ENCODE measurements around the gene TEAD3. TPM values are rescaled to one million over a fixed set of nuclear protein-coding genes. Genes with fewer than 3 reads are reported as not detected.

TEAD3 gene
- total RNA-seq, 2 experiments from 2014 or later: not detected

- CTCF ChIA-PET (ENCODE audit: unreplicated experiment): no interaction called here
- Histone ChIP-seq H3K9me2 (ENCODE audit: insufficient read depth, low read length) (no peaks in the 10 kb centered on the region), H3K79me2 (ENCODE audit: insufficient read depth, low read depth, low read length) (no peaks in the 10 kb centered on the region), H3K36me3 (ENCODE audit: insufficient read depth, low read length) (peaks cover 12% of the 10 kb centered on the region), H3K4me3 (ENCODE audit: low read depth, low read length, poor library complexity, severe bottlenecking) (no peak overlapping the region), H3K9me3 (ENCODE audit: low read length) (no peaks in the 10 kb centered on the region), H3K4me2 (ENCODE audit: low read length) (no peak overlapping the region), H3K4me1 (ENCODE audit: insufficient read depth, low read length, poor library complexity, severe bottlenecking) (no peaks in the 10 kb centered on the region), H2AFZ (ENCODE audit: low read length) (no peak overlapping the region), H3K27ac (ENCODE audit: low read depth, low read length, poor library complexity, severe bottlenecking) (no peak overlapping the region), H4K20me1 (ENCODE audit: insufficient read depth, low read length) (no peaks in the 10 kb centered on the region)
- no peak for DNase-seq (ENCODE audit: low spot score)
- TF ChIP-seq CTCF (conservative IDR thresholded peaks at IDR 0.05; ENCODE audit: low read length) (no peak), EZH2phosphoT487 (IDR thresholded peaks at IDR 0.05; ENCODE audit: borderline replicate concordance, low read depth, low read length) (no peak)
- no TSS peak for BruUV-seq (replicated peaks)
- POLR2A ChIA-PET: no interaction called here
- intact Hi-C loops (cut with micrococcal nuclease; ENCODE audit: unreplicated experiment): no loop called here
These were observed 18.6 kb downstream of the TEAD3 start for GRCh38 chr6:35478259-35478658.

- Histone ChIP-seq H3K4me3 (ENCODE audit: low read depth, low read length, poor library complexity, severe bottlenecking) (no peak overlapping the region), H4K20me1 (ENCODE audit: insufficient read depth, low read length) (no peaks in the 10 kb centered on the region), H3K36me3 (ENCODE audit: insufficient read depth, low read length) (peaks cover 17% of the 10 kb centered on the region), H3K9me2 (ENCODE audit: insufficient read depth, low read length) (no peaks in the 10 kb centered on the region), H3K4me1 (ENCODE audit: insufficient read depth, low read length, poor library complexity, severe bottlenecking) (peaks cover under 1% of the 10 kb centered on the region), H3K27ac (ENCODE audit: low read depth, low read length, poor library complexity, severe bottlenecking) (no peak overlapping the region), H3K79me2 (ENCODE audit: insufficient read depth, low read depth, low read length) (no peaks in the 10 kb centered on the region), H3K4me2 (ENCODE audit: low read length) (no peak overlapping the region), H2AFZ (ENCODE audit: low read length) (no peak overlapping the region), H3K9me3 (ENCODE audit: low read length) (no peaks in the 10 kb centered on the region)
- BruUV-seq (replicated peaks): no TSS peak
- DNase-seq (ENCODE audit: low spot score): no peak
- intact Hi-C loops (cut with micrococcal nuclease; ENCODE audit: unreplicated experiment): no loop called here
- ChIA-PET POLR2A (interaction anchor here (0.6 to 1.1 kb wide), 3 partner anchors 20 to 435 kb away, joined by 4 read pairs; no protein-coding TSS in a partner anchor), CTCF (ENCODE audit: unreplicated experiment) (interaction anchor here (0.6 kb wide), 1 partner anchor 75 kb away, joined by 8 read pairs; no protein-coding TSS in a partner anchor)
- TF ChIP-seq CTCF (conservative IDR thresholded peaks at IDR 0.05; ENCODE audit: low read length): no peak
- TF ChIP-seq EZH2phosphoT487 (IDR thresholded peaks at IDR 0.05; ENCODE audit: borderline replicate concordance, low read depth, low read length): no peak
These were observed 19.2 kb downstream of the TEAD3 start for GRCh38 chr6:35477551-35478179.

- peaks cover 6% of the 10 kb centered on the region; the same call in 1 of the 2 replicates for H4K20me1 ChIP-seq (ENCODE audit: insufficient read depth, low read length)
- H3K4me1 ChIP-seq (ENCODE audit: insufficient read depth, low read length, poor library complexity, severe bottlenecking): peaks cover 7% of the 10 kb centered on the region
- no peak overlapping the region for H3K4me2 ChIP-seq (ENCODE audit: low read length)
- H3K9me2 ChIP-seq (ENCODE audit: insufficient read depth, low read length): no peaks in the 10 kb centered on the region
- no peaks in the 10 kb centered on the region; the same call in 1 of the 2 replicates for H3K79me2 ChIP-seq (ENCODE audit: insufficient read depth, low read depth, low read length)
- no peak overlapping the region for H2AFZ ChIP-seq (ENCODE audit: low read length)
- BruUV-seq (replicated peaks): no TSS peak
- no peak overlapping the region for H3K4me3 ChIP-seq (ENCODE audit: low read depth, low read length, poor library complexity, severe bottlenecking)
- H3K27ac ChIP-seq (ENCODE audit: low read depth, low read length, poor library complexity, severe bottlenecking): no peak overlapping the region
- peaks cover 23% of the 10 kb centered on the region for H3K36me3 ChIP-seq (ENCODE audit: insufficient read depth, low read length)
- H3K9me3 ChIP-seq (ENCODE audit: low read length): no peaks in the 10 kb centered on the region
- no peak for TF ChIP-seq CTCF (conservative IDR thresholded peaks at IDR 0.05; ENCODE audit: low read length)
- no peak for TF ChIP-seq EZH2phosphoT487 (IDR thresholded peaks at IDR 0.05; ENCODE audit: borderline replicate concordance, low read depth, low read length)
- intact Hi-C loops (cut with micrococcal nuclease; ENCODE audit: unreplicated experiment): no loop called here
- DNase-seq (ENCODE audit: low spot score): no peak
- POLR2A ChIA-PET: interaction anchor here (0.7 to 1.1 kb wide), 2 partner anchors 21 to 120 kb away, joined by 3 to 4 read pairs; no protein-coding TSS in a partner anchor
- CTCF ChIA-PET (ENCODE audit: unreplicated experiment): interaction anchor here (0.6 kb wide), 1 partner anchor 76 kb away, joined by 8 read pairs; no protein-coding TSS in a partner anchor
These were observed 19.9 kb downstream of the TEAD3 start for GRCh38 chr6:35477028-35477427.
